GM19455 (cell line): ENCODE data around the gene BRCA2.

Experiments
- ATAC-seq: cut with Tn5 transposase; IDR thresholded peaks from one replicate; pipeline ENCODE4 v1.9.1; 2021; ENCODE audit not compliant: unreplicated experiment

BRCA2 gene, protein sequence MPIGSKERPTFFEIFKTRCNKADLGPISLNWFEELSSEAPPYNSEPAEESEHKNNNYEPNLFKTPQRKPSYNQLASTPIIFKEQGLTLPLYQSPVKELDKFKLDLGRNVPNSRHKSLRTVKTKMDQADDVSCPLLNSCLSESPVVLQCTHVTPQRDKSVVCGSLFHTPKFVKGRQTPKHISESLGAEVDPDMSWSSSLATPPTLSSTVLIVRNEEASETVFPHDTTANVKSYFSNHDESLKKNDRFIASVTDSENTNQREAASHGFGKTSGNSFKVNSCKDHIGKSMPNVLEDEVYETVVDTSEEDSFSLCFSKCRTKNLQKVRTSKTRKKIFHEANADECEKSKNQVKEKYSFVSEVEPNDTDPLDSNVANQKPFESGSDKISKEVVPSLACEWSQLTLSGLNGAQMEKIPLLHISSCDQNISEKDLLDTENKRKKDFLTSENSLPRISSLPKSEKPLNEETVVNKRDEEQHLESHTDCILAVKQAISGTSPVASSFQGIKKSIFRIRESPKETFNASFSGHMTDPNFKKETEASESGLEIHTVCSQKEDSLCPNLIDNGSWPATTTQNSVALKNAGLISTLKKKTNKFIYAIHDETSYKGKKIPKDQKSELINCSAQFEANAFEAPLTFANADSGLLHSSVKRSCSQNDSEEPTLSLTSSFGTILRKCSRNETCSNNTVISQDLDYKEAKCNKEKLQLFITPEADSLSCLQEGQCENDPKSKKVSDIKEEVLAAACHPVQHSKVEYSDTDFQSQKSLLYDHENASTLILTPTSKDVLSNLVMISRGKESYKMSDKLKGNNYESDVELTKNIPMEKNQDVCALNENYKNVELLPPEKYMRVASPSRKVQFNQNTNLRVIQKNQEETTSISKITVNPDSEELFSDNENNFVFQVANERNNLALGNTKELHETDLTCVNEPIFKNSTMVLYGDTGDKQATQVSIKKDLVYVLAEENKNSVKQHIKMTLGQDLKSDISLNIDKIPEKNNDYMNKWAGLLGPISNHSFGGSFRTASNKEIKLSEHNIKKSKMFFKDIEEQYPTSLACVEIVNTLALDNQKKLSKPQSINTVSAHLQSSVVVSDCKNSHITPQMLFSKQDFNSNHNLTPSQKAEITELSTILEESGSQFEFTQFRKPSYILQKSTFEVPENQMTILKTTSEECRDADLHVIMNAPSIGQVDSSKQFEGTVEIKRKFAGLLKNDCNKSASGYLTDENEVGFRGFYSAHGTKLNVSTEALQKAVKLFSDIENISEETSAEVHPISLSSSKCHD (N-terminal part only)

DNA sequence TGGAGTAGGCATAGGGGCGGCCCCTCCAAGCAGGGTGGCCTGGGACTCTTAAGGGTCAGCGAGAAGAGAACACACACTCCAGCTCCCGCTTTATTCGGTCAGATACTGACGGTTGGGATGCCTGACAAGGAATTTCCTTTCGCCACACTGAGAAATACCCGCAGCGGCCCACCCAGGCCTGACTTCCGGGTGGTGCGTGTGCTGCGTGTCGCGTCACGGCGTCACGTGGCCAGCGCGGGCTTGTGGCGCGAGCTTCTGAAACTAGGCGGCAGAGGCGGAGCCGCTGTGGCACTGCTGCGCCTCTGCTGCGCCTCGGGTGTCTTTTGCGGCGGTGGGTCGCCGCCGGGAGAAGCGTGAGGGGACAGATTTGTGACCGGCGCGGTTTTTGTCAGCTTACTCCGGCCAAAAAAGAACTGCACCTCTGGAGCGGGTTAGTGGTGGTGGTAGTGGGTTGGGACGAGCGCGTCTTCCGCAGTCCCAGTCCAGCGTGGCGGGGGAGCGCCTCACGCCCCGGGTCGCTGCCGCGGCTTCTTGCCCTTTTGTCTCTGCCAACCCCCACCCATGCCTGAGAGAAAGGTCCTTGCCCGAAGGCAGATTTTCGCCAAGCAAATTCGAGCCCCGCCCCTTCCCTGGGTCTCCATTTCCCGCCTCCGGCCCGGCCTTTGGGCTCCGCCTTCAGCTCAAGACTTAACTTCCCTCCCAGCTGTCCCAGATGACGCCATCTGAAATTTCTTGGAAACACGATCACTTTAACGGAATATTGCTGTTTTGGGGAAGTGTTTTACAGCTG, at the start of gene BRCA2, which contains the start of gene ZAR1L:
BRCA2 (plus strand) TSS at position 271 of the 790 bp plus-strand sequence. CDS start 953 bp downstream, outside the sequence.
ZAR1L (minus strand) TSS at position 126 of the 790 bp plus-strand sequence. CDS start 3,438 bp downstream, outside the sequence.
- ATAC-seq, result peak; percentile 94

DNA sequence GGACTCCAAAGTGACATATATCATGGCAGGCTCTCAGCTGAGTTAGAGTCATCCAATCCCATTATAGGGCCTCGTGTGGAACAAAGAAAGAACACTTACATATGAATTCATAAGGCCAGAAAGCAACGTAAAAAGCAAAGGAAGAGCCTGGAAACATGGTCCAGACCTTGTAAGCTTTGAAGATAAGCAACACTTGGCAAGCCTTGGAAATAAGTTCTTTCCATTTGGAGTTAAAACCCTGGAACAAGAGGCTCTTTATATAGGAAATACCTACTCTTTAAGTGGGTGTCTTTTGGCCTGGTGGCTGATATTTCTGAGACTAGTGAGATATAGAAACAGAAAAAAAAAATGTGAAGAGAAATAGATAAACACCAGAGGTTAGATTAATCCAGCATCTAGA, 49.6 kb upstream of the BRCA2 start:
- ATAC-seq, result no peak

DNA sequence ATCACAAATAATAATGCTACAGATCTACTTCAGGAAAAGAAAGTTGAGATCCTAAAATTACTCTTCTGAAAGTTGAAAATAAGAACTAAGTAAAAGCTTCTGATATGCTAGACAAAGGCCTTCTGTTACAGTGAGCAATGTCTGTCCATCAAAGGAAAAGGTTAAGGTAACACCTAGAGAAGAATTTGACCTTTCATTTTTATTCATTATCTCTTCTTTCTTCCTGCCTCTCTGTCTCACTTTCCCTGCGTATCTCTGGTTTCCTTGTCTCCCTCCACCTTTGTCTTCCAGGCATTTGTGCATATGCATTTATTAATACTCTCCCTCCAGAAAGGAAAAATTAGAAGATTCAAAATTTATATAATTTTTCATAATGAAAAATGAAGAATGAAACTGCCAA, 49.2 kb upstream of the BRCA2 start:
- ATAC-seq, result no peak

- no peak for ATAC-seq
Measured at GRCh38 chr13:32267836-32268439, 47.4 kb upstream of the BRCA2 start.

GRCh38 chr13:32272021-32272683, 43.2 kb upstream of the BRCA2 start:
- no peak for ATAC-seq

GRCh38 chr13:32277839-32278238, 37.5 kb upstream of the BRCA2 start:
- ATAC-seq, result no peak

DNA sequence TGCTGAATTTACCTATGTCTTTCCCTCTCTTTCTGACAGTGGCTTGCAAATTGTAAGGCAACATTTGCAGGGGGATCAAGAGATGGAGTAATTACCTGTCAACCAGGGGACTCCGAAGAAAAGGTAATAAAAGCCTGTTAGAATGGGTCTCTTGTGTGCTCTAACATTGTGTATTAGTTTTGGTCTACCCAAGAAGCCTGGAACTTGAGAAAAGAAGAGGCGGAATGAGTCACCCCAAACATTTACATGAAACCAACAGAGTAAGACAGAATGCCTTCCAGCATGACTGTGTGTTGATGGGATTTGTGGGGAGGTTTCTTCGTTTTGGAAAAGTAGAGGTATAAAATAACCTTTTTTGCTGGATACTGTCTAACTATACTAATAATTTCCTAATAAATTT, 36.9 kb upstream of the BRCA2 start:
- ATAC-seq, result no peak

GRCh38 chr13:32281096-32281495, 34.2 kb upstream of the BRCA2 start:
- no peak for ATAC-seq

DNA sequence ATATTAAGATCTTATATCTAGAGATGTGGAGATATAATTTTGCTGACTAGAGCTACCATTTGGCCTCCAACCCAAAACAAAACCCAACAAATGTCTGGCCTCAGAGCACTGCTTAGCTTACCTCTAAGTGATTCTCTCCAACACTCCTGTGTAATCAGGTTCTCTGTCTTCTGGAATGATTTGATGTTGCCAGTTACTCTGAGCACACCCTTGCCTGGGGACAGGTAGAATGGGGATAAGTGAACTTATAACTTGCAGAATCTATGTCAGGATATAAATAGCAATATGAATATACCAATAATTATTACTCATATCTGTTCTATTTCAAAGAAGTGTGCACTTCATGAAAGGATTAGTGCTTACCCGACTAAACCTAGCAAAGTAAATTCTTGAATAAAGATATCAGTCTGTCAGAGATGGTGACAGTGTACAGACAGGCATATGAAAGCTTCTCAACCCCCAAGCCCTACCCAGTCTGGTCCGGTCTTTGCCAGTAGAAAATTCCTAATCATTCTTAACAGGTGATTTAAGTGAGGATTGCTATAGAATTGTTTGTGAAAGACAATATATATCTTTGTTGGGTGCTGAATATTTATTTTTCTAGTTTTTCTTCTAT, 33.1 kb upstream of the BRCA2 start:
- no peak for ATAC-seq

DNA sequence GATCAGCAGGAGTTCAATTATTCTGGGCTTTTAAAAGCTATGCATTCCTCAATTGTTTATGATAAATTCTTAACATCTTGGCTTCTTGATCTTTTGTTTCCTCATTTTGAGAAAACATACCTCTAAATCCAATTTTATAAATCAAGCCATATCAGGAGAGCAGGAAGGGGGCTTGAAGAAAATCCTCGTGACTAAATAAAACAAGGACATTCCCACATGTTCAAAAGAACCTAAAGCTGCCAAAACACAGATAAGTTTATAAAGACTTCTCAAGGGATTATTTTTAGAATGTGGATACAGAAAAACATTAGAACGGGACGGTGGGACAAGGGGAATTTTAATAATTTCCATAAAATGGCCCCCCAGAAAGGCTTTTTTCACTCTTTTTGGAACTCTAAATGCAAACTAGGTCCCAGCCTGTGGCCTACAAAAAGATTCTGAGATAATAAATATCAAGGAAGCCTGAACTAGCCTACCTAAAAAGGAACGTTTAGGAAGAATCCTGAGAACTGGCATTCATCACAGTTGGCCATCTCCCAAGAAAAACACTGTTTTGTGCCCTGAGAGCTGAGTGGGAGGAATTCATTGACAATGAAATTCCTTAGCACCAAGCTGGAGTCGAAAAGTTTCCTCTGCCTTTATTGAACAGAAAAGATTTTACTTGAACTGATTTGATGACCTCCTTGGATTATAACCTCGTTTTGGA, 30.2 kb upstream of the BRCA2 start:
- no peak for ATAC-seq

DNA sequence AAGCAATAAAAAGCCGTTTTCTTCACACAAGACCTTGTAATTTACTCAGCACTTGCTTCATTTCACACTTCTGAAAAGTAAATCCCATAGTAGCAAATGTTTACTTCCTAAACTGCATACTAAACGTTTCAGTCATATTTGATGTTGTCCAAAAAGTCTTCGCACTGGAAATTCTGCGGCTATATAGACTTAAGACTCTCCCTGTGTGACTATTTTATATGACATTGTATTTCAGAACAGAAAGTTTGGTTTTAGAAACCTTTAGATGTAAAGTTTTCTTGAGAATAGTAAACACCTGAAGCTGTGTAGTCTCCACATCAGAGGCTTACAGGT, 29.7 kb upstream of the BRCA2 start:
- no peak for ATAC-seq

- no peak for ATAC-seq
Measured at GRCh38 chr13:32297206-32297605, 18.1 kb upstream of the BRCA2 start.

DNA sequence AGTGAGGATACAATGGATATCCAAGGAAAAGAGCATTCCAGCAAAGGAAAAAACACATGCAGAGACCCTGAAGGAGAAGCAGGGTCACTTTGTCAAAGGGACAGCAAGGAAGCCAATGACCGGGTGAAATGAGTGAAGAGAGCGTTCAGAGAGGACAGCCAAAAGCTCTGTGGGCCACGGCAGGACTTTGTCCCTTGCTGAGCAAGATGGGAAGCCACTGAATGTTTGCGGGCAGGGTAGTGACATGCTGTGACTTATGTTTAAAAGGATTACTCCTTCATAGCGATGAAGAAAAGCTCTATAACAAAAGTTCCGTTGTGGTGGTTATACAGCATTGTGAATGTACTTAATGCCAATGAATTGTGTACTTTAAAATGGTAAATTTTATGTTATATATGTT, 16.6 kb upstream of the BRCA2 start:
- ATAC-seq, result no peak

DNA sequence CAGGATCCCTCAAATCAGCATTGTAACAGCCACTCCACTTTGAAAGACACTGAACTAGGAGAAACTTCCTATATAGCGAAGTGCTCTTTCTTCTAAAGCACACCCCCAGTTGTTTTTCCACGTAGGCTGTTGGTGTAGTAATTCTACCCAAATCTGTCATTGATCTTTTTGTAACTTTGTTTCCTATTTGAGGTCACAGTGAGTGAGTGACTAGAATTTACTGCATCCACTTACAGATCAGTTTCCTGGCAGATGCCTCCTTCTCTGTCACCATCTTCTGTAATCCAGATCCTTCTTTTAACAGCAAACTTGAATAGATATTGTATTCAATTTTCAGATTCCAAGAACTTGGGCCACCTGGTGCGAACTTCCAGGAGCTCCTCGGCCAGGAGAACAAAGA, 15.4 kb upstream of the BRCA2 start:
- ATAC-seq, result no peak

- no peak for ATAC-seq
Measured at GRCh38 chr13:32300406-32300805, 14.9 kb upstream of the BRCA2 start.

GRCh38 chr13:32300920-32301319, 14.4 kb upstream of the BRCA2 start:
- no peak for ATAC-seq

GRCh38 chr13:32302461-32302860, 12.8 kb upstream of the BRCA2 start:
- ATAC-seq, result no peak

DNA sequence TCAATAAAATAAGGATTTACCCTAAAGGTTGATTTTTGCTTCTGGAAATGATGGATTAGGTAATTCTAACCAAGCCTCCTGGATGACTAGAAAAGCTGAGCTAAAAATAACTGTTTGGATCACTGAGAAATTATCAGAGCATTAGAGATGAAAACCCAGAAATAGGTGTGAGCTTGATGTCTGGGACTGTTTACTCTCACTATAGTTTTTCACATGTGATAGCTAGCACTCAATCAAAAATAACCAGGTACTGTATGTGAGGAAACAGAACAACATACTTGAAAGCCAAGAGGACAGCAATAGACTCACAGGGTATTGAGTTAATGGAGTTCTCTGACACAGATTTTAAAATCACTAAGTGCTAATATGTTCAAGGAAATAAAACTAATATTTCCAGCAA, 9.7 kb upstream of the BRCA2 start:
- ATAC-seq, result no peak
